HFF-Myc (cell line): ENCODE results near the gene LMNA.
A peak's percentile ranks its signal among the peaks of the same experiment; 100 is the strongest.

Experiments
- DNase-seq: peaks from one replicate; pipeline ENCODE4 v3.0.0-alpha.2; 2011; ENCODE audit warnings: low read depth; ENCODE audit errors: extremely low read depth
- H3K4me3 ChIP-seq: replicated peaks from 2 replicates; pipeline ENCODE4 v1.5.1; 2011; ENCODE audit warnings: low read depth, mild to moderate bottlenecking, control low read depth, low read length
- TF ChIP-seq, protein P1 (sequence below): IDR thresholded peaks from 2 replicates; pipeline ENCODE4 v1.5.1; 2012; ENCODE audit warnings: mild to moderate bottlenecking, low read depth, low read length, control low read depth; ENCODE audit errors: missing control alignments

Gene LMNA

DNA sequence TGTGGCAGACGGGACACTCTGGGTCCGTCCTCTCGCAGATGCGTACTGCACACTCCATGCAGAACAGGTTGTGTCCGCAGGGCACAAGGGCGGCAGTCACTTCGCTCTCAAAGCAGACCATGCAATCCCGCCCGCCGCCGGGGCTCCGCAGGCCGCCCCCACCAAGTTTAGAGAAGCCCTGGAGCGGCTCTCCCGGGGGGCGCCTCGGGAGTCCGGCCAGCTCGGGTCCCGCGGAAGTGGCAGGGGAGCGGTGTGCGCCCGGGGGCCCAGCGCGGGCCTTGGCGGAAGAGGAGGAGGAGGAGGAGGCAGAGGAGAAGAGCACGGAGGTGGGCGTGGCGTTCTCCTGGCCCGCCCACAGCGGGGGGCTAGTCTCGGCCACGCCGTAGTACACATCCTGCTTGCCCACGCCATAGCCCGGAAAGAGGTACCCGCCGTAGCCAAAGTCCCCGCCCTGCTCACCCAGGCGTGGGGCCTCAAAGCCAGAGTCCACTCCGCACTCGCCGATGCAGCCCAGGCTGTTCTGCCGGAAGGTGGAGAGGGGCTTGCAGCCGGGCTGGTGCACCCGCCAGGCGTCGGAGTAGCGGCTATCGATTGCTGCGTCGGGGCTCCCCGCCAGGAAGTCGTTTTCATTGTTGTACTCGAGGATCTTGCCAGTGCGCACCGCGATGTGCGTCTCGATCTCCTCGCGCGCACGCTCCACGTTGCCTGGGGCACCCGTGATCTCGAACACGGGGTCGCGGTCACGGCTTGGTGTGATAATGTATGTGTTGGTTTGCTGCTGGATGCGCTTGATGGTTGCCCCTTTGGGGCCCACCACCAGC is 37.7 kb upstream of the LMNA start:
- DNase-seq, result no peak
- TF ChIP-seq, protein P1, sequence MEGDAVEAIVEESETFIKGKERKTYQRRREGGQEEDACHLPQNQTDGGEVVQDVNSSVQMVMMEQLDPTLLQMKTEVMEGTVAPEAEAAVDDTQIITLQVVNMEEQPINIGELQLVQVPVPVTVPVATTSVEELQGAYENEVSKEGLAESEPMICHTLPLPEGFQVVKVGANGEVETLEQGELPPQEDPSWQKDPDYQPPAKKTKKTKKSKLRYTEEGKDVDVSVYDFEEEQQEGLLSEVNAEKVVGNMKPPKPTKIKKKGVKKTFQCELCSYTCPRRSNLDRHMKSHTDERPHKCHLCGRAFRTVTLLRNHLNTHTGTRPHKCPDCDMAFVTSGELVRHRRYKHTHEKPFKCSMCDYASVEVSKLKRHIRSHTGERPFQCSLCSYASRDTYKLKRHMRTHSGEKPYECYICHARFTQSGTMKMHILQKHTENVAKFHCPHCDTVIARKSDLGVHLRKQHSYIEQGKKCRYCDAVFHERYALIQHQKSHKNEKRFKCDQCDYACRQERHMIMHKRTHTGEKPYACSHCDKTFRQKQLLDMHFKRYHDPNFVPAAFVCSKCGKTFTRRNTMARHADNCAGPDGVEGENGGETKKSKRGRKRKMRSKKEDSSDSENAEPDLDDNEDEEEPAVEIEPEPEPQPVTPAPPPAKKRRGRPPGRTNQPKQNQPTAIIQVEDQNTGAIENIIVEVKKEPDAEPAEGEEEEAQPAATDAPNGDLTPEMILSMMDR, result no peak
- H3K4me3 ChIP-seq, result peak overlapping the region; percentile 12; the same call in 1 of the 2 replicates

DNA sequence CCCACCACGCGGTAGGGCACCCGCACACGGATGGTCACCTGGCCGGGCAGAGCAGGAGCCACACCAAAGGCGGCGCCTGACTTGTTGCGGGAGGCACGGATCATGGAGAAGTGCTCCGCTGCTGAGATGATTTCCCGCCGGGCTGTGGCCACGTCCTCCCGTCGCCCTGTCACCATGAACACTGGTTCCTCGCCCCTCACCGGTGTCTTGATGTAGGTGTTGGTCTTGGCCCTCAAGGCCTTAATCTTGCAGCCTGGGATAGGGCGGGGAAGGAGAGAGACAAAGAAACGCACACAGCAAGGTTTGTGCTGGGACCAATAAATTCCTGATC is 37.1 kb upstream of the LMNA start:
- H3K4me3 ChIP-seq, result 0 out of 2 replicates have a peak overlapping the region, but pooled peaks have one; percentile 12
- TF ChIP-seq, protein P1, result no peak
- DNase-seq, result no peak

DNA sequence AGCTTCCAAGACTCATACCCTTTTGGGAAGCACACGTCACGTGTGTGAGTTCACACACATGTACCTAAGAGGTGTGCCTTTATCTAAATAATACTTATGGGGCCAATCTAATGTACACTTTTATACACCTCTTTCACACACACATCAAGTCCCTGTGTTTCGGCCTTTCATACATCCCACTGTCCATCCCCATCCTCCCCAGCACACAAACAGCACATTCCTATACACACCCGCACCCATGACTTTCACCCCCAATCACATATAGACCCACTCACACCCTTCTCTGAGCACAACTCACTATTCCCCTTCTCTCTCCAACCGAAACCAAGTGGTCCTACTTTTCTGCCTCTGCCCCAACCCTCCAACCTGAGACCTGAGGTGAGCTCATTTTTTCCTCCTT is 35.8 kb upstream of the LMNA start:
- no peak for DNase-seq
- peak overlapping the region; percentile 28 for H3K4me3 ChIP-seq
- TF ChIP-seq, protein P1, result no peak

DNA sequence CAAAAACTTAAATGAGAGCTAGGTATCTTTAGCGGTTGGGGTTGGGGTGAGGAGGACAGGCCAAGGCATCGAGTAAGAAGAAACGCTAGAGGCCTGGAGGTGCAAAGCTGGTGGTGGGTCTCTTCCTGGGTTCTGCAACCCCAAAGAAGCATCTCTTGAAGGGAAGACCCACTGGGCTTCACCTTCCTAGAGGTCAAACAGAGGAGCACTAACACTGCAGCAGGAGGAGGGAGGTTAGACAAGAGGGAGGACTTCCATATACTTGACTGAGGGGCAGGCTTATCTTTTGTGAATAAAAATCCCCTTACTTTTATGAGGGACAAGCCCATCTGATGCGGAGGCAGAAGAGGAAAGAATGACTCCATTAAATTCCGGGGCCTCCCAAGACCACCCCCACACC is 34.7 kb upstream of the LMNA start:
- no peak for DNase-seq
- TF ChIP-seq, protein P1, result no peak
- peak overlapping the region; percentile 97 for H3K4me3 ChIP-seq

DNA sequence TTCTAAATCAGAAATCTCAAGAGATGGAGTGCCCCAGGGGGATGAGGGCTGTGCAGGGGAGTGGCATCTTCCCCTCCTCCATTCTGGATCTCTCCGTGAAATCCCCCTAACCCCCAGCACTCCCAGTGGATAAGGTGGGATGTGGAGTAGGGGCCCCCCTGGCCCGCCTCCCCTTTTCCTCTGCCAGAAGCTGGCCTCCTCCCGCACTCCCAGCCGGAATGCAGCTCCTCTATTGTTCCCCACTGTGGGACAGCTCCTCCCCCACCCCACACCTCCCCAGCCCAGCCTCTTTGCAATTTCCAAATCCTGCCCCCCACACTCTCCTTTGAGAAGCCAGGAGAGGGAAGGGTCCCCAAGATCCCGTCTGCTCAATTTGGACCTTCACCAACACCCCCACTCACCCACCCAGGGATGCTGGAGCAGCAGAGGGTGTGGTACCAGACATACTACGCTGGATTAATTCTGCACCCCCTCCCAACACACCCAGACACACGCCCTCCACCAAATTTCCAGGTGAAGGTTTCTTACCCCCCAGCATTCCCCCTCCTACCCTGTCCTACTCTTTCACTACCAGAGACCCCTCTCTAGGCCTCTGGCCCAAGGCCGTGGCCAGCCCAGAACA is 34.2 kb upstream of the LMNA start:
- TF ChIP-seq, protein P1, result no peak
- H3K4me3 ChIP-seq, result peak overlapping the region; percentile 97
- no peak for DNase-seq

DNA sequence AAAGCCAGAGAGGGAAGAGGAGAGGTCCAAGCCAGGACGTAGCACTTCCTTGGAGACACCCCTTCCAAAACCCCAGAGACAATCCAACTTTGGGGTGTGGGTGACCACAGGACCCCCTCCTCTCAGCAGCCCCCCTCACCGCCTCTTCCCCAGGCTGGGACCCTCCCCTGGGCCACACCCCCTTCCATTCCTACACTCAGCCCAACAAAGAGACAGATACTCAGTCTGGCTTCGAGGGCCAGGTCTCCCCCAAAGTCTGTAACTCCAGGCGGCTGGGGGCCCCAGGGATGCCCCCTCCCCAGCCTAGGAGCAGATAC is 33.7 kb upstream of the LMNA start:
- H3K4me3 ChIP-seq, result peak overlapping the region; percentile 97
- TF ChIP-seq, protein P1, result no peak
- no peak for DNase-seq
